Measurements from ENCODE around the gene PEA15. TPM values are rescaled to one million over a fixed set of nuclear protein-coding genes. Genes with fewer than 3 reads are reported as not detected.
A peak's percentile ranks its signal among the peaks of the same experiment; 100 is the strongest.

The PEA15 gene
- total and polyA plus RNA-seq, 2 experiments from 2014 or later, result 93.2 to 112 TPM

DNA sequence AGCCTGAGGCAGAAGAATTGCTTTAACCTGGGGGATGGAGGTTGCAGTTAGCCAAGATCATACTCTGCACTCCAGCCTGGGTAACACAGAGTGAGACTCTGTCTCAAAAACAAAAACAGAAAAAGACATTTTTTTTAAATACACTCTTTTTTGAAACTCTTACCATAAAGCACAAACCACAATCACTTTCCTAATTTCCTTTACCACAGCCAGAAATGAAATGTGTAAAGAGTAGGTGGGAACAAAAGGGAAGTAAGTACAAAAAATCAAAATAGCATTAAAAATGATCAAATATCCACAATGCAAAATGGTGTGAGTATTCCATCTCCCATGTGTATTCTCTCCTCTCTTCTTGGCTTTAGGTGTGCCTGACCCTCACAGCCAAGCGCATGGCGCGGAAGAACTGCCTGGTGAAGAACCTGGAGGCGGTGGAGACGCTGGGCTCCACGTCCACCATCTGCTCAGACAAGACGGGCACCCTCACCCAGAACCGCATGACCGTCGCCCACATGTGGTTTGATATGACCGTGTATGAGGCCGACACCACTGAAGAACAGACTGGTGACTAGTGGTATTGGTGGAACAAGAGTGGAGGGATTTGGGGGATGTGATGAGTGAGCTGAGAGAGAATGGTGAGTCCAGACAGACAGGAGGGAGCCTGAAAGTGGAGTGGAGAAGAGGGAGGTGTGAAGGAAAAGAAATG is 38.9 kb upstream of the PEA15 start:
- DNase-seq (ENCODE audit: low read depth in 1 of 2, low spot score in 1 of 2), result no peak
- Histone ChIP-seq H3K36me3 (no peaks in the 10 kb centered on the region), H3K9me3 (ENCODE audit: low read depth) (no peaks in the 10 kb centered on the region), H3K27ac (no peak overlapping the region), H3K27me3 (no peaks in the 10 kb centered on the region), H3K4me1 (ENCODE audit: low read depth) (peaks cover 20% of the 10 kb centered on the region), H3K4me3 (no peak overlapping the region)
- TF ChIP-seq, protein P1, sequence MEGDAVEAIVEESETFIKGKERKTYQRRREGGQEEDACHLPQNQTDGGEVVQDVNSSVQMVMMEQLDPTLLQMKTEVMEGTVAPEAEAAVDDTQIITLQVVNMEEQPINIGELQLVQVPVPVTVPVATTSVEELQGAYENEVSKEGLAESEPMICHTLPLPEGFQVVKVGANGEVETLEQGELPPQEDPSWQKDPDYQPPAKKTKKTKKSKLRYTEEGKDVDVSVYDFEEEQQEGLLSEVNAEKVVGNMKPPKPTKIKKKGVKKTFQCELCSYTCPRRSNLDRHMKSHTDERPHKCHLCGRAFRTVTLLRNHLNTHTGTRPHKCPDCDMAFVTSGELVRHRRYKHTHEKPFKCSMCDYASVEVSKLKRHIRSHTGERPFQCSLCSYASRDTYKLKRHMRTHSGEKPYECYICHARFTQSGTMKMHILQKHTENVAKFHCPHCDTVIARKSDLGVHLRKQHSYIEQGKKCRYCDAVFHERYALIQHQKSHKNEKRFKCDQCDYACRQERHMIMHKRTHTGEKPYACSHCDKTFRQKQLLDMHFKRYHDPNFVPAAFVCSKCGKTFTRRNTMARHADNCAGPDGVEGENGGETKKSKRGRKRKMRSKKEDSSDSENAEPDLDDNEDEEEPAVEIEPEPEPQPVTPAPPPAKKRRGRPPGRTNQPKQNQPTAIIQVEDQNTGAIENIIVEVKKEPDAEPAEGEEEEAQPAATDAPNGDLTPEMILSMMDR (IDR thresholded peaks at IDR 0.05; ENCODE audit: low read depth, low read length), result no peak

- Histone ChIP-seq H3K27me3 (no peaks in the 10 kb centered on the region), H3K27ac (no peak overlapping the region), H3K9me3 (ENCODE audit: low read depth) (no peaks in the 10 kb centered on the region), H3K4me1 (ENCODE audit: low read depth) (peaks cover 20% of the 10 kb centered on the region), H3K4me3 (no peak overlapping the region), H3K36me3 (no peaks in the 10 kb centered on the region)
- DNase-seq (ENCODE audit: low read depth in 1 of 2, low spot score in 1 of 2), result no peak
- TF ChIP-seq, protein P1 (IDR thresholded peaks at IDR 0.05; ENCODE audit: low read depth, low read length), result no peak
These were observed 38.1 kb upstream of the PEA15 start for GRCh38 chr1:160167056-160167455.

DNA sequence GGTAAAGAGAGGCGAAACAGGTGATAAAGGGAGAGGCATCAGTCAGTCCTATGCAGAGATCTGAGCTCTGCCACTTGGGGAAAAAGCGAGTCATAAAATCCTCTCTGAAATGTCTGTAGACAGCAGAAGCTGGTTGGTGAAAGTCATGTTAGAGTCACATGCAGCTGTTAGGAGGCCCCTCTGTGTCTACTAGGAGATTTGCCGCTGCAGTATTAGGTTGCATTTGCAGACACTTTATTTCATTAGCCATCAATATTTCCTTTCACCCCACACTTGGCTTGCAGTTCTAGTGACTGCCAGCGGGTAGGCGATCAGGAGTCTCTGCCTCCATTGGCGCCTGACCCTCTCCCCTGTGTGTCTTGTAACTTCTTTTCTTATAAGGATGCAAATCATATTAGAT is 37.6 kb upstream of the PEA15 start:
- Histone ChIP-seq H3K36me3 (no peaks in the 10 kb centered on the region), H3K9me3 (ENCODE audit: low read depth) (no peaks in the 10 kb centered on the region), H3K27me3 (no peaks in the 10 kb centered on the region), H3K4me3 (no peak overlapping the region), H3K27ac (peak overlapping the region; percentile 26), H3K4me1 (ENCODE audit: low read depth) (peaks cover 20% of the 10 kb centered on the region)
- DNase-seq (ENCODE audit: low read depth in 1 of 2, low spot score in 1 of 2), result no peak
- TF ChIP-seq, protein P1 (IDR thresholded peaks at IDR 0.05; ENCODE audit: low read depth, low read length), result no peak

DNA sequence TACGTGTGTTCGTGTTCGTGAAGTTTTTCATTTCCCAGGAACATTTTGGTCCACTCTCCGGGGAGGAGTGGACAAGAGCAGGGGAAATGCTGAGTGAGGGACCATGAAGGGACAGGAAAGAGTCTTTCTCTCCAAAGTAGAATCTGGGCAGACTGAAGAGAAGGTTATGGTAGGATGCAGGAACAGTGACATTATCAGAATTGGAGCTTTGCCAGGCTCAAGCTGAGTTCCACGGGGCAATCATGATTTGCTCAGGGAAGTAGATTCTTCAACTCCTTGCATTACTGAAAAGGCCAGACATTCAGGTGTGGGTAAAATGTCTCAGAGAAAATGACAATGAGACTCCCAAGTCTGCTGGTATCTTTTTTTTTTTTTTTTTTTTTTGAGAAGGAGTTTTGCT is 37.2 kb upstream of the PEA15 start:
- TF ChIP-seq, protein P1 (IDR thresholded peaks at IDR 0.05; ENCODE audit: low read depth, low read length), result no peak
- no peak overlapping the region for H3K4me3 ChIP-seq
- peak overlapping the region; percentile 26 for H3K27ac ChIP-seq
- no peaks in the 10 kb centered on the region for H3K36me3 ChIP-seq
- no peaks in the 10 kb centered on the region for H3K9me3 ChIP-seq (ENCODE audit: low read depth)
- H3K27me3 ChIP-seq, result no peaks in the 10 kb centered on the region
- peaks cover 20% of the 10 kb centered on the region for H3K4me1 ChIP-seq (ENCODE audit: low read depth)
- peak in 1 of 2 donors; percentile 36 for DNase-seq (ENCODE audit: low read depth in 1 of 2, low spot score in 1 of 2)

GRCh38 chr1:160168609-160169369 is 36.4 kb upstream of the PEA15 start:
- Histone ChIP-seq H3K27ac (no peak overlapping the region), H3K4me3 (no peak overlapping the region), H3K36me3 (no peaks in the 10 kb centered on the region), H3K4me1 (ENCODE audit: low read depth) (peaks cover 20% of the 10 kb centered on the region), H3K27me3 (no peaks in the 10 kb centered on the region), H3K9me3 (ENCODE audit: low read depth) (no peaks in the 10 kb centered on the region)
- DNase-seq (ENCODE audit: low read depth in 1 of 2, low spot score in 1 of 2), result peak in 1 of 2 donors; percentile 30
- TF ChIP-seq, protein P1 (IDR thresholded peaks at IDR 0.05; ENCODE audit: low read depth, low read length), result no peak

All from cardiac muscle cell (in vitro differentiated cells and primary cell).